ENCODE results near the gene STAG3. TPM values are rescaled to one million over a fixed set of nuclear protein-coding genes. Genes with fewer than 3 reads are reported as not detected.
A peak's percentile ranks its signal among the peaks of the same experiment; 100 is the strongest.

Gene STAG3
- total and polyA plus RNA-seq, 9 of the 15 experiments (the other 6 are each of a cell fraction or from before 2014, with no cell fraction given): 0.54 to 2.5 (median 1.7) TPM

DNA sequence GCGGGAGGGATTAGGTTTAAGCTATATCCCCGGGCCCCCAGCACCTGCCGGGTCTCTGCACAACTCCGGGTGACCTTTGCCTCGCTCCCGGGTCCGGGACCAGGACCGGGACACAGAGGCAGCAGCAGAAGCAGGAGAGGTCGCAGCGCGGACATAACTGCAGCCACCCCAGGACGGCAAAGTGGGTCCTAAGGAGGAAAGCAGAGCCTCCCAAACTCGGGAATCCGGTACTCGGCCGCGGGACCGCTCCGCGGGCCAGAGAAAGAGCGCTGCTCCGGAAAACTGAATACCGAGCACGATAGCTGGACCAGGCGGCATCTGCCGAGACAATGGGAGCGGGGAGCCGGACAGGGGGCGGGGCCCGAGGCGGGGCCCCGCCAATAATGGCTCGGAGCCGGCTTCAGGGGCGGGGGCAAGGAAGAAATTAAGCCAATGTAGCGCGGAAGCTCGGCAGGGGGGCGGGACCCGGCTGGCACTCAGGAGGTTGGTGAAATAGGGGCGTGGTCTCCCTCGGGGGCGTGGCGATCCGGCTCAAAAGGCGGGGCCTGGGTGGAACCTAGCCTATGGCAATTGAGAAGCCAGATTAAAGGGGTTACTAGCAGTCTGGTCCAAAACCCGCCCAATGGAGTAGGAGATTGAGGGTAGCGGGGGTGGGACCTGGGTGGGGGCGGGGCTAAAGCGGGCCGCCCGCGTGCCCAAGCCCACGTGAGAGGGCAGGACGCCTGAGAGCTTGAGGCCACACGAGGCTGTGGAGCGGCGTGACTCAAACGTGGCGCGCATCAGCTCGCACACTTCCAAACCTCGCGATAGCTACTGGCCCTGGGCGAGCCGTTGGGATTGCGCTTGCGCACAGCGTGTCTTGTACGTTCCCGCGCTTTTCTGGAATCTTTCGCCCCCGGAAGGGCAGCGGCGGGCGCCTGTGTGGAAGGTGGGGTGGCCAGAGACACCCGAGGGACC is at the start of gene STAG3, which contains the start of gene GPC2 (continued):
- TF ChIP-seq, protein P1, sequence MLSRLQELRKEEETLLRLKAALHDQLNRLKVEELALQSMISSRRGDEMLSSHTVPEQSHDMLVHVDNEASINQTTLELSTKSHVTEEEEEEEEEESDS (CRISPR knock-in tag; IDR thresholded peaks at IDR 0.05): no peak
- no peak for TF ChIP-seq BCL6 (CRISPR knock-in tag; IDR thresholded peaks at IDR 0.05)
- no peak for TF ChIP-seq RCOR1 (IDR thresholded peaks at IDR 0.05; ENCODE audit: borderline replicate concordance in 1 of 2, low read depth in 2 of 2, low read length in 2 of 2)
- TF ChIP-seq SLC30A9 (CRISPR knock-in tag; IDR thresholded peaks at IDR 0.05): no peak
- TF ChIP-seq, protein P2, sequence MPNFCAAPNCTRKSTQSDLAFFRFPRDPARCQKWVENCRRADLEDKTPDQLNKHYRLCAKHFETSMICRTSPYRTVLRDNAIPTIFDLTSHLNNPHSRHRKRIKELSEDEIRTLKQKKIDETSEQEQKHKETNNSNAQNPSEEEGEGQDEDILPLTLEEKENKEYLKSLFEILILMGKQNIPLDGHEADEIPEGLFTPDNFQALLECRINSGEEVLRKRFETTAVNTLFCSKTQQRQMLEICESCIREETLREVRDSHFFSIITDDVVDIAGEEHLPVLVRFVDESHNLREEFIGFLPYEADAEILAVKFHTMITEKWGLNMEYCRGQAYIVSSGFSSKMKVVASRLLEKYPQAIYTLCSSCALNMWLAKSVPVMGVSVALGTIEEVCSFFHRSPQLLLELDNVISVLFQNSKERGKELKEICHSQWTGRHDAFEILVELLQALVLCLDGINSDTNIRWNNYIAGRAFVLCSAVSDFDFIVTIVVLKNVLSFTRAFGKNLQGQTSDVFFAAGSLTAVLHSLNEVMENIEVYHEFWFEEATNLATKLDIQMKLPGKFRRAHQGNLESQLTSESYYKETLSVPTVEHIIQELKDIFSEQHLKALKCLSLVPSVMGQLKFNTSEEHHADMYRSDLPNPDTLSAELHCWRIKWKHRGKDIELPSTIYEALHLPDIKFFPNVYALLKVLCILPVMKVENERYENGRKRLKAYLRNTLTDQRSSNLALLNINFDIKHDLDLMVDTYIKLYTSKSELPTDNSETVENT (CRISPR knock-in tag; IDR thresholded peaks at IDR 0.05): no peak
- no peak for TF ChIP-seq NELFE (IDR thresholded peaks at IDR 0.05; ENCODE audit: insufficient read depth, insufficient read length)
- TF ChIP-seq, protein P3, sequence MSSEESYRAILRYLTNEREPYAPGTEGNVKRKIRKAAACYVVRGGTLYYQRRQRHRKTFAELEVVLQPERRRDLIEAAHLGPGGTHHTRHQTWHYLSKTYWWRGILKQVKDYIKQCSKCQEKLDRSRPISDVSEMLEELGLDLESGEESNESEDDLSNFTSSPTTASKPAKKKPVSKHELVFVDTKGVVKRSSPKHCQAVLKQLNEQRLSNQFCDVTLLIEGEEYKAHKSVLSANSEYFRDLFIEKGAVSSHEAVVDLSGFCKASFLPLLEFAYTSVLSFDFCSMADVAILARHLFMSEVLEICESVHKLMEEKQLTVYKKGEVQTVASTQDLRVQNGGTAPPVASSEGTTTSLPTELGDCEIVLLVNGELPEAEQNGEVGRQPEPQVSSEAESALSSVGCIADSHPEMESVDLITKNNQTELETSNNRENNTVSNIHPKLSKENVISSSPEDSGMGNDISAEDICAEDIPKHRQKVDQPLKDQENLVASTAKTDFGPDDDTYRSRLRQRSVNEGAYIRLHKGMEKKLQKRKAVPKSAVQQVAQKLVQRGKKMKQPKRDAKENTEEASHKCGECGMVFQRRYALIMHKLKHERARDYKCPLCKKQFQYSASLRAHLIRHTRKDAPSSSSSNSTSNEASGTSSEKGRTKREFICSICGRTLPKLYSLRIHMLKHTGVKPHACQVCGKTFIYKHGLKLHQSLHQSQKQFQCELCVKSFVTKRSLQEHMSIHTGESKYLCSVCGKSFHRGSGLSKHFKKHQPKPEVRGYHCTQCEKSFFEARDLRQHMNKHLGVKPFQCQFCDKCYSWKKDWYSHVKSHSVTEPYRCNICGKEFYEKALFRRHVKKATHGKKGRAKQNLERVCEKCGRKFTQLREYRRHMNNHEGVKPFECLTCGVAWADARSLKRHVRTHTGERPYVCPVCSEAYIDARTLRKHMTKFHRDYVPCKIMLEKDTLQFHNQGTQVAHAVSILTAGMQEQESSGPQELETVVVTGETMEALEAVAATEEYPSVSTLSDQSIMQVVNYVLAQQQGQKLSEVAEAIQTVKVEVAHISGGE (CRISPR knock-in tag; IDR thresholded peaks at IDR 0.05): no peak
- TF ChIP-seq FOS (IDR thresholded peaks at IDR 0.05; ENCODE audit: extremely low read depth, insufficient read length): peak; percentile 71
- TF ChIP-seq SOX6 (IDR thresholded peaks at IDR 0.05): no peak
- no peak for TF ChIP-seq ZNF263 (CRISPR knock-in tag; IDR thresholded peaks at IDR 0.05; ENCODE audit: borderline replicate concordance)
- no peak for TF ChIP-seq ERF (CRISPR knock-in tag; IDR thresholded peaks at IDR 0.05)
- no peak for TF ChIP-seq MCM7 (IDR thresholded peaks at IDR 0.05)
- no peak for TF ChIP-seq ZNF589 (CRISPR knock-in tag; IDR thresholded peaks at IDR 0.05; ENCODE audit: low read depth)
- no peak for TF ChIP-seq SUPT5H (IDR thresholded peaks at IDR 0.05)
- TF ChIP-seq CAMTA2 (CRISPR knock-in tag; conservative IDR thresholded peaks at IDR 0.05): no peak
- 0 out of 2 replicates have a peak, but pooled peaks have one; percentile 5 for TF ChIP-seq CEBPG (CRISPR knock-in tag; IDR thresholded peaks at IDR 0.05)
- no peak for TF ChIP-seq CEBPG (tag; conservative IDR thresholded peaks at IDR 0.05 in 1 of 2, IDR thresholded peaks at IDR 0.05 in 1 of 2)
- TF ChIP-seq ZNF274 (IDR thresholded peaks at IDR 0.05; ENCODE audit: borderline replicate concordance, low read depth, low read length): no peak
- TF ChIP-seq JUN (IDR thresholded peaks at IDR 0.05; ENCODE audit: borderline replicate concordance, low read depth, low read length): no peak
- TF ChIP-seq JUN (CRISPR knock-in tag; IDR thresholded peaks at IDR 0.05; ENCODE audit: borderline replicate concordance): no peak
- TF ChIP-seq BCOR (IDR thresholded peaks at IDR 0.05): no peak
- TF ChIP-seq TBP (optimal IDR thresholded peaks at IDR 0.05; ENCODE audit: low read depth, low read length): peak; percentile 63
- TF ChIP-seq KLF10 (CRISPR knock-in tag; IDR thresholded peaks at IDR 0.05): no peak
- 0 out of 2 replicates have a peak, but pooled peaks have one; percentile 45 for TF ChIP-seq HDAC8 (tag; IDR thresholded peaks at IDR 0.05)

Measured in K562 (cell line).